GM19468 (cell line): Measurements from ENCODE around the gene ZNF609.
"Not testable (repeated sequence)": the region's sequence is repeated elsewhere in the genome, so short reads cannot be mapped to it uniquely, and the experiment has no call there.

ENCODE experiments used
- ATAC-seq: cut with Tn5 transposase; IDR thresholded peaks from one replicate; pipeline ENCODE4 v1.9.1; 2021; ENCODE audit warnings: mild to moderate bottlenecking, moderate library complexity, moderate number of reproducible peaks; ENCODE audit not compliant: unreplicated experiment; ENCODE audit errors: extremely low read depth

Gene ZNF609

DNA sequence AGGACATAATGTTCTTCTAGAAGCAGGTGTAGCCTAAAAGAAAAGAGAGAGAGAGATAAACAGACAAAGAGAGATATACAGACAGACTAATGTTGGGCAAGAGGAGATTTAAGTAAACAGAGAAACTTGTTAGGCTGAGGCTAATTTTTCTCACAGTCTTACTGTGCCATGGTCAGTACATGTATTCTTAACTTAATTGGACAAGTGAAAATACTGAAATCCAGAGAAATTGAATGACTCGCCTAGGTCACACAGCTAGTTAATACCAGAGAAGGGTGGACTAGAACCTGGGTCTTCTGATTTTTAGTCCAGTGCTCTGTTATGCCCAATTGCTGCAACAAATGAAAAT is 6.7 kb upstream of the ZNF609 start:
- ATAC-seq, result no peak

DNA sequence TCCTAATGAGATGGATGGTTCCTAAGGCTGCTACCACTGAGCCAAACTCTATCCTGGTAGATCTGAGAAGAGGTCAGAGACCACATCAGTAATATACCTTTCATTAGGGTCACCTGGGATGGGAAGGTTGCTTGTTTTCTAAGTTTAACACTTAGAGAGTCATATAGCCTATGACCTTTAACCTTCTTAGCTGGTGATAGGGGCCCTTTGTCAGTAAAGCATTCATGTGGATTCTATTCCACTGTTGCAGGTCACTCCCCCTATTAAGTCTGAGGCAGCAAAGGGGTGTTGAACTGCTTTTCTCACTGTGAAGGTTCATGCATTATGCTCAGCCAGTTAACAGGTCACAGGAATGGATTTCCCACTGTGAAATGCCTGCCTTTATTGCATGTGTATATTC is 6.1 kb upstream of the ZNF609 start:
- ATAC-seq, result no peak

DNA sequence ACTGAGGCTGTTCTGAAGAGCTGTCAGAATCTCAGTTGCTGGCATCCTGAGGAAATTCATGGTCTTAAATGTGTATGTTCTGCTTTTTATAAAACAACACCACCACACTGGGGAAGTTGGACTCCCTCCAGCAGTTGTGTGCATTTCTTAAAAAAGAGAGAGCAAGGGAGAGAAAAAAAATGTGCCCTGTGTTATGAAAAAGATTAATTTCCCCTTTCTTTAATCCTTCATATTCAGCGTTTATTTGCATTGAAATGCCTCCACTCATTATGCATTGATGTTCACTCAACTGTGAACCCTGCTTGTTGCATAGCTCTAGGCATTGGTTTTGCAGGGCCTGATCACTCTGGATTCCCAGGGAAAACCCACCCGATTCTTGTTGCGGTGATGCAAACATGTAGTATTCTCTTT is 4.4 kb upstream of the ZNF609 start:
- ATAC-seq, result no peak

DNA sequence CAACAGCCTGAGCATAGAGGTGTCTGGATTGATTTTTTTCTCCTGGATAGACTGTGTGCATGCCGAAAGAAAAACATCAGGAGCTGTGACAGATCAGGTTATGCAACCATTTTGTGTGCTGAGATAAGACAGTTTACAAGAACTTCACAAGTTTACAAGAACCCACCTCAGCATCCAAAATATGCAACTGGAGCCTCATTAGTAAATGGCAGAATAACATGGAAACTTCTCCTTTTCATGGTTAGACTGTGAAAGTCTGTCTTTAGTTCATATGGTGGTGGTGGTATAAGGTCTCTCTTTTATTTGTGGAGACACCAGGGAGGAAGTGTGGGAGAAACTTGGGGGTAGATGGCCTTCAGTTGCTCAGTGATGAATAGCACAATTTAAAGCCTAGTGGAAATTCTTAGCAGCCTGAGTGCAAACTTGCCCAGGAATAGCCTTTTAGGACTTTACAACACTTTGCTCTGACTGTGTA is 3.7 kb upstream of the ZNF609 start:
- no peak for ATAC-seq

DNA sequence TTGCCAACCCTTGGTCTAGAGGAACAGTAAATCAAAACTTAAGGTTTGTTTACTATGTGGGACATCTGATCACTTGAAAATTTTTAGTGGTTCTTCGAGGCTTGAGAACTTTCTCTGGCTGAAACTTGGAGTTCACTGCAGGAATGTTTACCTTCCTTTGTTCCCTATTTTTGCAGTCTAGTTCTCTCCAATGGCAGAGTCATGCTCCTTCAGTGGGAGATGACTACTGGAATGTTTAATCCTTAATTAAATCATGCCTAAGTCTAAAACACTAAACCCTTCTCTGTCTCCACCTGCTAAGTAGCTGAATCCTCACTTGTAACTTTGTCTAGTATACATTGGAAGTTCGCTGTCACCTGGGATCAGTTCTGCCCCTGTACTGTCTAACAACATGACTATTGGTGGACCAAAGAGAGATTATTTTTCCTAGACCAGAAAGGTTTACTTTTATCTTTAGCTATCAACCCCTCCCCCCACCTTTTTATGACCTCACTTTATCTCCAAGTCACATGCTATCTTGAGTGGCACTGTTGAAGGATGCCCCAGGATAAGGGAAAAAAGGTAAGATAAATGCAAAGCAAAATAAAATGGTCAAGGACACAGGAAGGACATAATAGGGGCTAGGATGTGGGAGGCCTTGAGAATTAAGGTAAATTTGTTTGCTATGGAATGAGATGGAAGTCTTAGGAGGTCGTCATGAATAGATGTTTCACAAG is 1.2 kb upstream of the ZNF609 start:
- no peak for ATAC-seq

DNA sequence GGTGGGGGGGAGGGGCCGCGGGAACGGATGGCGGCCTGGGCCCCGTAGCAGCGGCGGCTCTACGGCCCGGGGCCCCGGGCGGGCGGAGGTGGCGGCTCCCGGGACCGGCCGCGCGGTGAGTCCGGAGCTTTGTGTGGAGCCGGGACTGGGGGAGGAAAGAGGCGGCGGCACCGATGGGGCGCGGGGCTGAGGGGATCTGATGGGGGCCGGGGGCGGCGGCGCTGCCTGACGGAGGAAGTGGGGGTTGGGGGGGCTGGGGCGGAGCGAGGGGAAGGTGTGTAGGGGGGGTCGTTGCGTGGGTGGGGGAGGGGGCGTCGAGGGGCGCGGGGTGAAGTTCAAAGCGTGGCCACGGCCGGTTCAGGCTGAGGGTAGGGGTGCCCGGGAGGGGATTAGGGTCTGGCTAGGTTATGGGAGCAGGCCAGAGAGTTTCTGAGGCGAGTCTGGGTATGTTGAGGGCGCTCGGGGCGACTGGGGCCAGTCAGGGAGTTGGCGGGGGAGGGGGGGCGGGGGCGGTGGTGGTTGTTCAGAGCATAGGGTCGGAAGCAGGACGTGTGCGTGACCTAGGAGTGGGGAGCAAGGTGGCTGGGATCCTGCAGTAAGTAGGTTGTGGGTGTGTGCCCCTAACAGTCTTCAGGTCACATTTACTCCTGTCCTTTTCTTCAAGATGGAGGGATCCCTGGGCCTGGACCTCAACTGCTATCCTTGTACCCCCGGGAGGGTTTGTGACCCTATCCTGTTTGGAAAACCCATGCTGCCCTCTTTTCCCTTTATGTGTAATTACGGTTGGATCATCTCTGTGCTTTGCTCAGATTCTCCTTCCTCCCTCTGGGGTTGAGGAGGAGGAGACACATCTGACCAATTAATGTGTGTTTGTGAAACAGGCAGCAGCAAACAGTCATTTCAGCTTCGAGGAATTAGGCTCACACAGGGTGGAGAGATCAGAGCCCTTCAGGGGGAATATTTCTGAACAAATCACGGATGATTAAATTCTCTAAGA is 644 bp downstream of the ZNF609 start:
- ATAC-seq, result no peak

DNA sequence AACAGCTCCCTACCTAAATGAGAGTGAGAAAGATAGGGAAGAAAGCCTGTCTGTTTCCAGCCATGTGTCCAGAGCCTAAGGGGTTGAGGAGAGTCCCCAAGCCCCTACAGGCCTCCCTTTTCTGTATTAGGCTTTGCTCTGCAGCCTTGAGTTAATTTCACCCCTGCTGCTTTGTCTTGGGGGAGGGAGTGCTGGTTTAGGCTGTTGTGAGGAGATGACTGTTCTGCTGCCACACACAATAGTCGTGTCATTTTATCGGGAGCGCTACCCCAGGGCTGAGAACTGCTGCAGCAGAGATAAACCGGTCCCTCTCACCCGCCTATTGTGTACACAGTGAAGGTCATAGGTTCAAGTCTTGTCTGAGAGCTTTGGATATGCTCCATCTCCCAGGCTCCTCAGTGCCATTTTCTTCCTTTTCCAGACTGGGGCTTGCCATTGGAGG is 1.4 kb downstream of the ZNF609 start:
- ATAC-seq, result no peak

DNA sequence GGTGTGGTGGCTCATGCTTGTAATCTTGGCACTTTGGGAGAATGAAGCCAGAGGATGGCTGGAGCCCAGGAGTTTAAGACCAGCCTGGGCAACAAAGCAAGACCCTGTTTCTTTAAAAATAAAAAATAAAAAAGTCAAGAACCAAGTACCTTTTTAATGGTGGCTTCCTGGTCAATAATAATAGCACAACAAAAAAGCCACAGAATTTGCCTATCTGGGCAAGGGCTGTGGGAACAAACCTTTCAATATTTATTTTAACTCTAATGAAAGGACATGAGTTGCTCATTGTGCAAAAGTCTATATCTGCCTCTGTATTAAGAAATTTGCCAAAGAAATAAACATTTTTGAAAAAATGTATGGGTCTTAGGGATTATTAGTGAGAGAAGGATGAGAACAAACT is 2.1 kb downstream of the ZNF609 start:
- no peak for ATAC-seq

DNA sequence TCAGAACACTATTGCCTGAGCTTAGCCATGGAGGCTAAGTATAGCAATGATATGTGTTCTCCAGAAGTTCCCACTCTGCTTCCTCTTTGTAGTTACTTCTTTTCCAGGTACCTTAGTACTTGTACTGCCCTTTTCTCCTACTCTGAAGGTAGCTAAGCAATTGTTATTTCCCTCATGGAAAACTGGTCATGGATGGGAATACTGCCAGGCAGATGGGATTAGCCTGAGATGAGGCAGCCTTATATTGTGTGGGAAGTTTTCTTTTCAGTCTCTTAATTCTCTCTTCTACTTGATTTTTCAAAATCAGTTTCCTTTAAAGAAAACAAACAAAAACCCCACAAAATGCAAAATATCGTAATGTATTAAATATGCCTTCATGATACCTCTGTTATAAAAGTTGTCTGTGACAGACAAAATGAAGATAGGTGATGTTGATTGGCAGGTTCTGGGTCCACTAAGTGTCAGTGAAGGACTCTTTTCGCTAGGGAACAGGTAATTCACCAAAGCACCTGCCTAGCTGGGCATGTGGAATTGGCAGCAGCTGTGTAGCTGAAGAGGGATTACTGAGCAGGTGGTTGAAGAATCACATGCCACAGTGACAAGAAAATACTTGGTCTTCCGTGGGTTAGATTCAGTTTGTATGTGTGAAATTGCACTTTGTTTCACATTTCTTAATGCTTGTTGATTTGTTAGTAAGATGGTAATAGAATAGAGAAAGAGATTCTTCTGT is 4.1 kb downstream of the ZNF609 start:
- no peak for ATAC-seq

DNA sequence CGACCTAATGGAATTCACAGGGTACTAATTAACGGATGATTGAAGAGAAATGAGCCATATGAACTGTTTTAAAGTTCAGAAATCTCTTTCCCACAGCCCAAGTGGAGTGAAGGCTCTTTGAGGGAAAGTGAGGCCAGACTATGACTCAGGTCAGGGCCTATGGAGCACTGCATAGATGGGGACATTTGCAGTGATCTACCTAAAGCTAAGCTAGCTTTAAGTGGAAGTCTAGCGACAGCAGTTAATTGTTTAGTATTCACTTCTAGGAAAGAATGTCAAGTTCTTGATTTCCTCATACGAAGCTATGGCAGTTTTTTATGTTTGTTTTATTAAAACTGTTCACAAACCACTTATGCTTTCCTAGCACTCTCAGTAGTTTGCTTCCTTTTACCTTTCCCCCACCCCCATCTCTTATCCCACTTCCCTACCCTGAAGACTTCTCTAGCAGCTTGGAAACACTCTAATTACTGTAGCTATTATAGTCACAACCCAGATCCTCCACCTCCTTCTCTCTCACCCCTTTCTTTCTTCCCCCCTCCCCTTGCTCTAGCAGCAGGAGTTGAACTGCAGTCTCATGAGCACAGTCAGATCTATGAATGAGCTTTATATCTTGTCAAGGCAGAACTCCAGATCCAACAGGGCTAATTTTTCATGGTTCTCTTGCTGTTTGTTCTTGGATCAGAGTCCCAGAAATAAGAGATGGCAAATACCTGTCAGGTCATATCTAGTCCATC is 6.2 kb downstream of the ZNF609 start:
- ATAC-seq, result no peak

DNA sequence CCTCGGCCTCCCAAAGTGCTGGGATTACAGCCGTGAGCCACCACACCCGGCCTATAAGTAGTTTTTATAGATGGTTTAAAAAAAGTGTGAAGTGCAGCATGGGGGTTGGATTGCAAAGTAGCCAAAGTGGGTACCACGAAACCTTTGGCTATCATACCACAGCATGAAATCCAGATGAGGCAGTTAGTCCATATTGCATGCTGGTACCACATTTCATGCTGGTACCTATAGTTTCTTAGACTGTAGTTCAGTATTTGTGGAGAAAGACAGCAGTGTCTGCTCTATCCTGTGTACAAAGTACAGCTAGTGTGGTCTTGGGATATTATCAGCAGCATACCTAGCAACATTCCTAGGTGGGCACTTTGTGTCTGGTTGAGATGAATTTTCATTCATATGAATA is 11.8 kb downstream of the ZNF609 start:
- no peak for ATAC-seq

DNA sequence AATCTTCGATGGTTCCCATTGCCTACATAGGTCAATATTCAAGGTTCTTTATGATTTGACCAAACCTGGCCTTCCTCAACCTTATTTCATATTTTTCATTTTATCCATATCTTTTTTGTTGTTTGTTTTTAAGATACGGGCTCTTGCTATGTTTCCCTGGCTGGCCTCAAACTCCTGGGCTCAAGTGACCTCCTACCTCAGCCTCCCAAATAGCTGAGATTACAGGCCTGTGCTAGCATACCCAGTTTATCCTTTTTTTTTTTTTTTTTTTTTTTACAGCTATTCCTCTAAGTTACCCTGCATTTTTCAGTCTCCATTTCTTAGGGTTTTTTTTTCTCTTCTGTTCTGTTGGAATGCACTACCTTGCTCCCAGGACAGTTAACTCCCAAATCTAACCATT is 14.5 kb downstream of the ZNF609 start:
- ATAC-seq, result no peak

DNA sequence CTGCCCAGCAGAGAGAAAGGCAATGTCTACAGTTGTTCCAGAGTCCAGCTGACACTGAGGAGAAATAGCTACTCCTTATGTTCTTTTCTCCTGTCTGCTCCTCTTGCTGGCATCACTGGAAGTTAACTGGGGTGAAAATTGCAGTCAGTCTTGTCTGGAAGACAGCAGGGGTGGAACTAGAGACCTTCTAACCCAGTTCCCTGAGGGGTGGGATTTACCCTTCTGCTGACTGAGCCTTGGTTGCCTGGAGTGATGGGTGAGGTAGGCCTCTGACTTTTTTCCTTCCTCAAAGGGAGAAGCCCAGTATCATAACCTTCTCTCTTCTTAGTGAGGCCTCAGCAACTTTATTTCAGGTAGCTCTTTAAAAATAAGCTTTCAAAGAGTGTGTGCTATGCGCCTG is 16.2 kb downstream of the ZNF609 start:
- ATAC-seq, result no peak

DNA sequence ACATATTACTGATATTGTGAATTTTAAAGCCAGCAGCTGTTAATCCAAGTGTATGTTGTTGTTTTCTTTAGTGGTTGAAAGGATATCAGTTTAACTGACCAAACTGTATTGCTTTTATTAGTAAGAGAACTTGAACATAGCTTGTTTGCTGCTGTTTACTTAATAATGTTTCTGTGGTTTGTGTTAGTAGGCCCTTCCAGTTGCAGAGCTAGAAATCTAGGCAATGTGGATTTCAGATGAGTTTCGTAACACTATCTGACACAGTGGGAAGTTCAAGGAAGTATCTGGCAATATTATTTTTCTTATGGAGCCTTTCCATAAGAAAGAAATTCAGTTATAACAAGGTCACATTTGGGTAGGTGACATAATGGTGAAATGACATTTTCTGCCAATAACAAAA is 18.5 kb downstream of the ZNF609 start:
- no peak for ATAC-seq

DNA sequence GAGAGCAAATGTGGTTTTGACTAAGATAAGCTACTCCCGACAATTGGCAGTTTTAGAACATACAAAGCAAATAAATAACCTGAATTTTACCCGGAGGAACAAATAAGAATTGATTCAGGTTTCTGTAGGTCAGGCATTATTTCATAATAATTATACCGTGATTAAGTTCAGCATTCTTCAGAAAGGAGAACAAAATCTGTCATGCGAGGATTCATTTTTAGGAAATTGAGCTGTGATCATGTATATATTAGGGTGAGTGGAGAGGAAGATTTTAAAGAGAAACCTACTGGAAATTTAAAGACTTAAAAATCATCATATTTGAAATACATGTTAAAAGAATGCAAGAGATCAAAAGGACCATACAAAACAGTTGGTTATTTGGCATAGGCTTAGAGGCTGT is 20.5 kb downstream of the ZNF609 start:
- no peak for ATAC-seq

DNA sequence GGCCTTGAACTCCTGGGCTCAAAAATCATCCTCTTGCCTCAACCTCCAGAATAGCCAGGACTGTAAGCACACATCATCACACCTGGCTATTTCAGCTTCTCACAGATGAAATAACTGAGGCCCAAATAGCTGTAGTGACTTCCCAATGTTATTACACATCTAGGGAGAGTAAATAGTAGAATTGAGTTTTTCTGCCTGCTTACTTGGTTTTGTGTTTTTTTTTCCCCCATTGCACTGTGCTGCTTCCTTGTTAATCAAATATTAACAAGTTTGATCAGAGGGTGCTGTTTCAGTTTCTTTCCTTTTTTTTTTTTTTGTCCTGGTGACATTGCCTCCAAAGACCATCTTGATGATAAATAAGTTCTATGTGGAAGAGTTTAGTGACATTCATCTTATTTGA is 23.4 kb downstream of the ZNF609 start:
- no peak for ATAC-seq

DNA sequence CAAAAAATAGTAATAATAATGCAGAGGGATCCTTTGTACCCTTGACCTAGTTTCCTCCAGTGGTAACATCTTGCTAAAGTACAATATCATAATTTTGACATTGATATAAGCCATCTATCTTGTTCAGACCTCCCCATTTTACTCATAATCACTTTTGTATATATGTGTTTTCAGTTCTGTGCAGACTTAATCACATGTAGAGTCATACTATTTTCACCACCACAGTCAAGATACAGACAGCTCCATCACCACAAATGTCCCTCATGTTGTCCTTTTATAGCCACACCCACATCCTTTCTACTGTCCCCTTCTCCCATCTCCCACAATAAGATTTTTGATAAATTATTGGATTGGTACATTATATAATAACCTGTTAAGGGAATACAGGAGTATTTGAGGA is 25.4 kb downstream of the ZNF609 start:
- no peak for ATAC-seq

DNA sequence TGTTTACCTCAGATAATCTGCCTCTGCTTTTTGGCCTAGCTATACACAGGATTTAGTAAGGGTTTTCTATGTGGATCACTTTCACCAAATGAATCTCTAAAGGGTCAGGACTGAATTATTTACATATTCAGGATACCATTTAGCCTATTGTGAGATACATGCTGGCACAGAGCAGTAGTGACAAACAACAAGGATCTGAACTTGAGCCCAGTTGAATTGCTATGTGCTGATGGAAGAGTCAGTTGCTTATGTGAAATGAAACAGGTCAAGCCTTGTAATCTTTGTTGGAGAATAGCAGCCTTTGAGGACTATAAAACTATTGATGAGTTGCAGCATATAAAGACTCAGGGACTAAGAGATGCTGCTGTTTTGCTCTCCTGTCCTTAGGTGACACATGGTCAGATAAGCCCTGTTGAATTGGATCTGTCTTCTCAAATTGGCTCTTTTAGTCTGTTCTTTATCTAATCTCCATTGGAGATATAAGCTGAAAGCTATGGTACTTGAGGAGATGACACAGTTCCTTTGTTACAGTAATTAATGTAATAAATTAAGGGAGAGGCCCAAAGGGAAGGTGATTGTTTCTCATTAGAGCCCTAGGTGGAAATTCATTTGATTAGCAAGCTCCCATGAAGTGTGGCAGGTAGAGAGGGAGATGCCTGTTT is 30.4 kb downstream of the ZNF609 start:
- no peak for ATAC-seq

DNA sequence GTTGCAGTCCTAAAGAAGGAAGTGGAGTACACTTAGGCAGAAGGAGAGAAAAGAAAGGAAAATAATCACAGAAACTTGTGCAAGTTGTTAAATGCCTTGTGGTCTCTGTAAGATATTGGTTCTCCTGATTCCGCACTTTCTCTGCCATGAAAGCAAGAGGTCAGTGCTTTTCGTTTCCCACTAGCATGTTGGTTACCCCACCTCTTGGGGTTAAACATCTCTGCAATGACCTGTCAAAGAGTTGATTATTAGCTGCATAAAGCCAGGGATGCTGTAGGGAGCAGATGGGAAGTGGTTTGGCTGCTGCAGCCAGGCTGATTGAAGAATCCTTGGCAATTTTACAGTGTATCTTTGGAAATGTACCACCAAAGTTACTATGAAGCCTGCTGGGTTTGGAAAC is 33.3 kb downstream of the ZNF609 start:
- ATAC-seq, result no peak

DNA sequence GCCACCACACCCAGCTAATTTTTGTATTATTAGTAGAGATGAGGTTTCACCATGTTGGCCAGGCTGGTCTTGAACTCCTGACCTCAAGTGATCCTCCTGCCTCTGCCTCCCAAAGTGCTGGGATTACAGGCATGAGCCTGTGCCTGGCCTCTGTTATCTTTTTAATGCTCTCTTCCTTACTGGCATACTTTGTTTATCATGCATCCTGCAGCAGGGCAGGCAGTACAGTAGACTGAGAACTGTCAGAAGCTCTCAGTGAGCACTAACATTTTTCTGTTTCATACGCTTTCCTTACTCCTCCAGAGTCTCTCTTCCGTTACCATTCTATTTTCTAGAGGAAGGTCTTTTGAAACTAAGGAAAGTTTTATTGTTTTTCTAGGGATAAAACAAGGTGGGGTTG is 35.6 kb downstream of the ZNF609 start:
- ATAC-seq, result not testable (repeated sequence)
